SK-N-MC (cell line): ENCODE data around the gene PITRM1.

Experiments used
- EZH2 ChIP-seq: fragments of 200-600 bp; sonication (generic); IDR thresholded peaks from one replicate; pipeline ENCODE4 v1.6.1; 2017; ENCODE audit warnings: antibody characterized with exemption
- FOXP2 ChIP-seq: optimal IDR thresholded peaks from 2 replicates; pipeline ENCODE3; 2011; ENCODE audit warnings: mild to moderate bottlenecking, moderate library complexity; ENCODE audit not compliant: insufficient read depth; ENCODE audit errors: extremely low read length, control extremely low read depth
- POLR2AphosphoS5 ChIP-seq: IDR thresholded peaks from 2 replicates; pipeline ENCODE4 v1.6.1; 2012; ENCODE audit warnings: mild to moderate bottlenecking, low read depth, low read length, borderline replicate concordance

GRCh38 chr10:3178042-3178441 is 5.5 kb upstream of the PITRM1 start:
- TF ChIP-seq POLR2AphosphoS5, result no peak
- no peak for TF ChIP-seq EZH2
- no peak for TF ChIP-seq FOXP2
